Astrocyte (in vitro differentiated cells and primary cell): ENCODE measurements around the gene SRBD1. TPM values are rescaled to one million over a fixed set of nuclear protein-coding genes. Genes with fewer than 3 reads are reported as not detected.
A peak's percentile ranks its signal among the peaks of the same experiment; 100 is the strongest.

Experiments
- DNase-seq: peaks from one replicate; pipeline ENCODE4 v3.0.0-alpha.2; 2010; ENCODE audit warnings: low read depth
- FAIRE-seq: peaks from 2 replicates; lab custom pipeline; 2011; peaks lifted over from hg19 to GRCh38; lab: Jason Lieb, UNC
- H2AFZ ChIP-seq: 2 replicates; pipeline ENCODE4 v1.6.0; 2012; ENCODE audit warnings: low read depth, low read length, inconsistent platforms
- H3K27ac ChIP-seq: 2 replicates; pipeline ENCODE4 v1.5.1; 2011; ENCODE audit warnings: low read depth, low read length, inconsistent platforms
- H3K27me3 ChIP-seq: 2 replicates; pipeline ENCODE4 v1.6.0; 2011; ENCODE audit warnings: low read length, inconsistent platforms; ENCODE audit not compliant: insufficient read depth
- H3K36me3 ChIP-seq: 2 replicates; pipeline ENCODE4 v1.5.1; 2011; ENCODE audit warnings: low read length, inconsistent platforms; ENCODE audit not compliant: insufficient read depth
- H3K4me1 ChIP-seq: 2 replicates; pipeline ENCODE4 v1.5.1; 2011; ENCODE audit warnings: low read length, inconsistent platforms; ENCODE audit not compliant: insufficient read depth
- H3K4me2 ChIP-seq: 2 replicates; pipeline ENCODE4 v1.6.0; 2012; ENCODE audit warnings: low read length, inconsistent platforms
- H3K4me3 ChIP-seq: 2 replicates; pipeline ENCODE4 v1.5.1; 2011; ENCODE audit warnings: low read depth, mild to moderate bottlenecking, low read length, inconsistent platforms; ENCODE audit not compliant: insufficient read depth
- H3K79me2 ChIP-seq: 2 replicates; pipeline ENCODE4 v1.6.0; 2012; ENCODE audit warnings: mild to moderate bottlenecking, low read length, inconsistent platforms; ENCODE audit not compliant: insufficient read depth
- H3K9ac ChIP-seq: 2 replicates; pipeline ENCODE4 v1.6.0; 2012; ENCODE audit warnings: mild to moderate bottlenecking, low read length, inconsistent platforms
- H3K9me3 ChIP-seq: 2 replicates; pipeline ENCODE4 v1.5.1; 2012; ENCODE audit warnings: low read depth, mild to moderate bottlenecking, low read length, inconsistent platforms; ENCODE audit not compliant: insufficient read depth
- H4K20me1 ChIP-seq: 2 replicates; pipeline ENCODE4 v1.6.0; 2012; ENCODE audit warnings: low read length, inconsistent platforms; ENCODE audit not compliant: insufficient read depth
- H3K27ac Mint-ChIP-seq: one replicate; pipeline ENCODE4 v1.8.0; 2021; ENCODE audit warnings: mild to moderate bottlenecking, mixed read lengths; ENCODE audit not compliant: unreplicated experiment
- H3K27me3 Mint-ChIP-seq: one replicate; pipeline ENCODE4 v1.8.0; 2021; ENCODE audit warnings: low read depth, mixed read lengths; ENCODE audit not compliant: unreplicated experiment
- H3K36me3 Mint-ChIP-seq: one replicate; pipeline ENCODE4 v1.8.0; 2021; ENCODE audit warnings: low read depth, mixed read lengths; ENCODE audit not compliant: unreplicated experiment
- H3K4me1 Mint-ChIP-seq: one replicate; pipeline ENCODE4 v1.8.0; 2021; ENCODE audit warnings: low read depth, mixed read lengths; ENCODE audit not compliant: unreplicated experiment
- H3K4me3 Mint-ChIP-seq: one replicate; pipeline ENCODE4 v1.8.0; 2021; ENCODE audit warnings: mild to moderate bottlenecking, moderate library complexity, mixed read lengths; ENCODE audit not compliant: unreplicated experiment
- H3K9me3 Mint-ChIP-seq: one replicate; pipeline ENCODE4 v1.8.0; 2021; ENCODE audit warnings: mild to moderate bottlenecking, mixed read lengths; ENCODE audit not compliant: unreplicated experiment
- EZH2 ChIP-seq: IDR thresholded peaks from 2 replicates; pipeline ENCODE4 v1.6.1; 2012; ENCODE audit warnings: mild to moderate bottlenecking, low read length, inconsistent platforms; ENCODE audit not compliant: insufficient read depth
- total RNA-seq: library from RNA; stranded (reverse); gene quantifications from 2 replicates; pipeline ENCODE4 v1.2.1, GENCODE V29; 2021
- TF ChIP-seq, protein P1 (sequence below): IDR thresholded peaks from 2 replicates; pipeline ENCODE4 v1.5.1; 2011; ENCODE audit warnings: low read depth, mild to moderate bottlenecking, inconsistent platforms, low read length, moderate library complexity; ENCODE audit not compliant: insufficient read depth

The SRBD1 gene
- total RNA-seq, 1 donor from 2014 or later, result 9.3 TPM

DNA sequence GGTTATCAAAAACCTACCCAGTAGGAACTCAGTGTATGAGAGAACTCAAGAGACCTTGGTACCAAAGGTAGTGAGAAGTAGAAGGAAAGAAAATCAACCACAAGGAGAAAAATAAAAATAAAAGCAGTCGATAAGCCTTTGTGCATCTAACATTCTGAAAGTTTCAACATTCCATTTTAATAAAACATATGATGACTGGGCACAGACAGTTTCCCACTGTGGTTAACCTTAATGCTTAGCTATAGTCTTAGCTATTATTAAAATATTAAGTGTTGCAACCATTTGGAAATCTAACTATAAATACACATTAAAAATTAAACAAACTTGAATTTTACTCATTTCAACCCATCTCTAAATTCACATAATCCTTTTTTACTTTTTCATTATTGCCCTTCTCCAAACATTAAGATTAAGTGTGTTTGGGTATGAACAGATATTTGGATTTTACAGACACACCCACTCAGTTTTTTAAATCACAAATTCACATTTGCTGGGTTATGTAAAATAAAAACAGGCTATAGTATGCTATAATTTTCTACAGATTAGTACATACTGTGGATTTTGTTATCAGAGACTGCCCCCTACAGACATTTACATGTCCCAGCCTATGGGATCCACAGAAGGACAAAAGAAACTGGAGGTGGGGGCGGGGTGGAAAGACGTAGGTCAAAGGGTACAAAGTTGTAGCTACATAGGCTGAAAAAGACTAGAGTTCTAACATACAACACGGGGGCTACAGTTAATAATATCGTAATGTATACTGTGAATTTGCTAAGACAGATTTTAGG is 32.8 kb downstream of the SRBD1 start:
- no peaks in the 10 kb centered on the region for H3K9me3 ChIP-seq
- no peak overlapping the region for H3K27ac Mint-ChIP-seq
- no peaks in the 10 kb centered on the region for H4K20me1 ChIP-seq
- H3K79me2 ChIP-seq, result no peaks in the 10 kb centered on the region
- no peaks in the 10 kb centered on the region for H3K27me3 Mint-ChIP-seq
- TF ChIP-seq, protein P1, sequence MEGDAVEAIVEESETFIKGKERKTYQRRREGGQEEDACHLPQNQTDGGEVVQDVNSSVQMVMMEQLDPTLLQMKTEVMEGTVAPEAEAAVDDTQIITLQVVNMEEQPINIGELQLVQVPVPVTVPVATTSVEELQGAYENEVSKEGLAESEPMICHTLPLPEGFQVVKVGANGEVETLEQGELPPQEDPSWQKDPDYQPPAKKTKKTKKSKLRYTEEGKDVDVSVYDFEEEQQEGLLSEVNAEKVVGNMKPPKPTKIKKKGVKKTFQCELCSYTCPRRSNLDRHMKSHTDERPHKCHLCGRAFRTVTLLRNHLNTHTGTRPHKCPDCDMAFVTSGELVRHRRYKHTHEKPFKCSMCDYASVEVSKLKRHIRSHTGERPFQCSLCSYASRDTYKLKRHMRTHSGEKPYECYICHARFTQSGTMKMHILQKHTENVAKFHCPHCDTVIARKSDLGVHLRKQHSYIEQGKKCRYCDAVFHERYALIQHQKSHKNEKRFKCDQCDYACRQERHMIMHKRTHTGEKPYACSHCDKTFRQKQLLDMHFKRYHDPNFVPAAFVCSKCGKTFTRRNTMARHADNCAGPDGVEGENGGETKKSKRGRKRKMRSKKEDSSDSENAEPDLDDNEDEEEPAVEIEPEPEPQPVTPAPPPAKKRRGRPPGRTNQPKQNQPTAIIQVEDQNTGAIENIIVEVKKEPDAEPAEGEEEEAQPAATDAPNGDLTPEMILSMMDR, result peak; percentile 32
- TF ChIP-seq EZH2, result no peak
- H3K4me2 ChIP-seq, result no peak overlapping the region
- no peak overlapping the region for H3K4me3 Mint-ChIP-seq
- no peaks in the 10 kb centered on the region for H3K36me3 Mint-ChIP-seq
- H3K27ac ChIP-seq, result no peak overlapping the region
- no peaks in the 10 kb centered on the region for H3K27me3 ChIP-seq
- FAIRE-seq, result no peak
- no peak overlapping the region for H2AFZ ChIP-seq
- peak; percentile 18 for DNase-seq
- H3K9ac ChIP-seq, result no peak overlapping the region
- H3K4me1 Mint-ChIP-seq, result peaks cover 8% of the 10 kb centered on the region
- no peaks in the 10 kb centered on the region for H3K4me1 ChIP-seq
- H3K36me3 ChIP-seq, result peaks cover 4% of the 10 kb centered on the region
- no peaks in the 10 kb centered on the region for H3K9me3 Mint-ChIP-seq
- no peak overlapping the region for H3K4me3 ChIP-seq

DNA sequence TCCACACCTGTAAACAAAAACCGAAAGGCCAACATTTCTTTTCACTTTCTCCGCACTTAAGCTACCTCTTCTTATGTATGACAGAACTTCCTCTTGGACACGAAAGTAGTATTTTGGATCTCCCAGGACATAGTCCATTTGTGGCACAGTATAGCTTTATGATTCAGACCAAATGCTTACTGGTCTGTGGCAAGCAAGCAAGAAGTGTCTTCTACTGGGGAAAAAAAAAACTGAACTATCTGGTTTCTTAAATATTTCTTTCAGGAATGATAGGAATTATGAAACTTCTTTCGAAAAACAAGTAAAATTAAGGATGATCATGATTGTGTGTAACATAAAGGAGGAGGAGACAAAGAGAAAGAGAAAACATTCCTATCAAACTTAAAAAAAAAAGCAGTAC is 33.6 kb downstream of the SRBD1 start:
- Histone ChIP-seq H3K9ac (no peak overlapping the region), H3K27ac (no peak overlapping the region), H2AFZ (no peak overlapping the region), H3K36me3 (peaks cover 4% of the 10 kb centered on the region), H3K9me3 (no peaks in the 10 kb centered on the region), H3K27me3 (no peaks in the 10 kb centered on the region), H3K4me1 (no peaks in the 10 kb centered on the region), H3K79me2 (no peaks in the 10 kb centered on the region), H3K4me2 (no peak overlapping the region), H4K20me1 (no peaks in the 10 kb centered on the region), H3K4me3 (no peak overlapping the region)
- Mint-ChIP-seq H3K4me3 (no peak overlapping the region), H3K36me3 (peaks cover 3% of the 10 kb centered on the region), H3K27ac (no peak overlapping the region), H3K27me3 (no peaks in the 10 kb centered on the region), H3K9me3 (no peaks in the 10 kb centered on the region), H3K4me1 (peaks cover 8% of the 10 kb centered on the region)
- peak; percentile 31 for DNase-seq
- TF ChIP-seq EZH2, result no peak
- TF ChIP-seq, protein P1, result no peak
- FAIRE-seq, result peak; percentile 49

DNA sequence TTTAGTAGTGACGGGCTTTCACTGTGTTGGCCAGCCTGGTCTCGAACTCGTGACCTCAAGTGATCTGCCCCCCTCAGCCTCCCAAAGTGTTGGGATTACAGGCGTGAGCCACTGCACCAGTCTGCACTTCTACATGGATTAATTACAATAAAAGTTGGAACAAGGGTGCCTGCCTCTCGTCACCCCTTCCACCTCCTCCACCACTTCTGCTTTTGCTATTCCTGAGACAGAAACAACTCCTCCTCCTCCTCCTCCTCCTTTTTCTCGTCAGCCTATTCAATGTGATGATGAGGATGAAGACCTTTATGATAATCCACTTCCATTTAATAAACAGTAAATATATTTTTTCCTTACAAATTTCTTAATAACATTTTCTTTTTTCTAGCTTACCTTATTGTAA is 35.2 kb downstream of the SRBD1 start:
- Histone ChIP-seq H3K36me3 (peaks cover 4% of the 10 kb centered on the region), H3K27ac (no peak overlapping the region), H2AFZ (no peak overlapping the region), H3K4me1 (peaks cover 1% of the 10 kb centered on the region), H3K4me3 (no peak overlapping the region), H3K9me3 (no peaks in the 10 kb centered on the region), H3K27me3 (no peaks in the 10 kb centered on the region), H3K4me2 (no peak overlapping the region), H3K79me2 (no peaks in the 10 kb centered on the region), H3K9ac (no peak overlapping the region), H4K20me1 (no peaks in the 10 kb centered on the region)
- FAIRE-seq, result no peak
- Mint-ChIP-seq H3K4me1 (peaks cover 16% of the 10 kb centered on the region), H3K9me3 (peaks cover 4% of the 10 kb centered on the region), H3K4me3 (no peak overlapping the region), H3K27me3 (no peaks in the 10 kb centered on the region), H3K27ac (no peak overlapping the region), H3K36me3 (peaks cover 4% of the 10 kb centered on the region)
- DNase-seq, result no peak
- TF ChIP-seq, protein P1, result no peak
- no peak for TF ChIP-seq EZH2
